H1 (cell line): ENCODE results near the gene ASF1A. TPM values are rescaled to one million over a fixed set of nuclear protein-coding genes. Genes with fewer than 3 reads are reported as not detected.

Source experiments
- CHD2 ChIP-seq: IDR thresholded peaks from 2 replicates; pipeline ENCODE4 v1.6.1; 2012; ENCODE audit warnings: low read length, improper control_type of control experiment
- CREB1 ChIP-seq: IDR thresholded peaks from 2 replicates; pipeline ENCODE4 v1.6.1; 2012; ENCODE audit warnings: inconsistent platforms
- CTCF ChIP-seq, 3 experiments: IDR thresholded peaks; 1 replicate in 2 of 3; 2 replicates in 1 of 3; pipeline versions ENCODE4 v1.5.1 to v1.6.1; 2011; ENCODE audit warnings: low read length in 3 of 3, mild to moderate bottlenecking in 3 of 3, inconsistent platforms in 2 of 3, low read depth in 1 of 3, moderate library complexity in 1 of 3; ENCODE audit not compliant: insufficient read depth in 1 of 3; ENCODE audit errors: control extremely low read depth in 1 of 3
- E2F6 ChIP-seq: IDR thresholded peaks from 2 replicates; pipeline ENCODE4 v1.6.1; 2012; ENCODE audit warnings: inconsistent platforms
- GTF2F1 ChIP-seq: IDR thresholded peaks from 2 replicates; pipeline ENCODE4 v1.6.1; 2012; ENCODE audit warnings: low read depth, low read length, improper control_type of control experiment, borderline replicate concordance
- JUN ChIP-seq: IDR thresholded peaks from 2 replicates; pipeline ENCODE4 v1.6.1; 2011; ENCODE audit warnings: low read depth, mild to moderate bottlenecking, improper control_type of control experiment, low read length
- TAF7 ChIP-seq: optimal IDR thresholded peaks from 2 replicates; pipeline ENCODE3; 2011; ENCODE audit warnings: low read depth, mild to moderate bottlenecking, inconsistent platforms, low read length, moderate library complexity, borderline replicate concordance
- polyA plus RNA-seq, 7 experiments: library from polyadenylated mRNA; depleted of rRNA in 3 of 7; stranded (reverse) in 5 of 7; unstranded in 2 of 7; fragments of >200 nt in 5 of 7; fragments of 200-250 nt in 2 of 7; gene quantifications; 1 replicate in 5 of 7; 2 replicates in 1 of 7; 4 replicates in 1 of 7; pipeline versions ENCODE4 v1.2.1 to v1.2.3, GENCODE V29; 2011 to 2013; ENCODE audit warnings: missing spikeins in 2 of 7, mixed read lengths in 2 of 7
- total RNA-seq: library from RNA; stranded (reverse); fragmentation: NEBNext Ultra II Directional; extraction: Animal tissue kit (Norgen Biotek cat#: 25700); gene quantifications from 2 replicates; pipeline ENCODE4 v1.2.1, GENCODE V29; 2021

Gene ASF1A
- total and polyA plus RNA-seq, 2 of the 8 experiments (the other 6 are each of a cell fraction or from before 2014, with no cell fraction given), result 11.4 to 50.2 TPM

- TF ChIP-seq CTCF (IDR thresholded peaks at IDR 0.05; ENCODE audit: control extremely low read depth in 1 of 3, insufficient read depth in 1 of 3, low read depth in 1 of 3, low read length in 3 of 3), result no peak
- TF ChIP-seq JUN, result no peak
- no peak for TF ChIP-seq TAF7
- TF ChIP-seq GTF2F1, result no peak
- TF ChIP-seq E2F6, result no peak
- TF ChIP-seq CHD2, result no peak
- no peak for TF ChIP-seq CREB1
- TF ChIP-seq, all 59 proteins: peak for 0
These were observed 14.5 kb downstream of the ASF1A start (continued) for GRCh38 chr6:118908441-118908840.
